Measurements from ENCODE around the gene KCNT2. TPM values are rescaled to one million over a fixed set of nuclear protein-coding genes. Genes with fewer than 3 reads are reported as not detected.

KCNT2 gene
- total RNA-seq, 1 donor from 2014 or later = not detected

- Mint-ChIP-seq H3K4me3 (no peak overlapping the region), H3K4me1 (no peaks in the 10 kb centered on the region), H3K27ac (no peak overlapping the region), H3K27me3 (no peaks in the 10 kb centered on the region), H3K9me3 (no peaks in the 10 kb centered on the region), H3K36me3 (ENCODE audit: low read depth) (no peaks in the 10 kb centered on the region)
- intact Hi-C loops (cut with micrococcal nuclease) = no loop called here
- no peak for DNase-seq
These were observed 141.6 kb downstream of the KCNT2 start for GRCh38 chr1:196466654-196467053.

GRCh38 chr1:196466166-196466565 lies 142.1 kb downstream of the KCNT2 start:
- Mint-ChIP-seq H3K27ac (no peak overlapping the region), H3K27me3 (no peaks in the 10 kb centered on the region), H3K4me1 (no peaks in the 10 kb centered on the region), H3K36me3 (ENCODE audit: low read depth) (no peaks in the 10 kb centered on the region), H3K9me3 (no peaks in the 10 kb centered on the region), H3K4me3 (no peak overlapping the region)
- DNase-seq = no peak
- intact Hi-C loops (cut with micrococcal nuclease) = no loop called here

- Mint-ChIP-seq H3K9me3 (no peaks in the 10 kb centered on the region), H3K27me3 (no peaks in the 10 kb centered on the region), H3K4me3 (no peak overlapping the region), H3K4me1 (no peaks in the 10 kb centered on the region), H3K36me3 (ENCODE audit: low read depth) (no peaks in the 10 kb centered on the region), H3K27ac (no peak overlapping the region)
- intact Hi-C loops (cut with micrococcal nuclease) = no loop called here
- no peak for DNase-seq
These were observed 143.7 kb downstream of the KCNT2 start for GRCh38 chr1:196464480-196464941.

- intact Hi-C loops (cut with micrococcal nuclease) = no loop called here
- Mint-ChIP-seq H3K27me3 (no peaks in the 10 kb centered on the region), H3K27ac (no peak overlapping the region), H3K4me1 (no peaks in the 10 kb centered on the region), H3K9me3 (no peaks in the 10 kb centered on the region), H3K36me3 (ENCODE audit: low read depth) (no peaks in the 10 kb centered on the region), H3K4me3 (no peak overlapping the region)
- DNase-seq = no peak
These were observed 146.2 kb downstream of the KCNT2 start for GRCh38 chr1:196462086-196462485.

GRCh38 chr1:196461521-196461920 lies 146.7 kb downstream of the KCNT2 start:
- H3K27me3 Mint-ChIP-seq = no peaks in the 10 kb centered on the region
- intact Hi-C loops (cut with micrococcal nuclease) = no loop called here

GRCh38 chr1:196459383-196459782 lies 148.9 kb downstream of the KCNT2 start:
- Mint-ChIP-seq H3K9me3 (no peaks in the 10 kb centered on the region), H3K4me1 (no peaks in the 10 kb centered on the region), H3K27me3 (no peaks in the 10 kb centered on the region), H3K27ac (no peak overlapping the region), H3K36me3 (ENCODE audit: low read depth) (no peaks in the 10 kb centered on the region), H3K4me3 (no peak overlapping the region)
- DNase-seq = no peak
- intact Hi-C loops (cut with micrococcal nuclease) = no loop called here

More at GRCh38 chr1:196461521-196461920, 146.7 kb downstream of the KCNT2 start:
- H3K27ac Mint-ChIP-seq = no peak overlapping the region
- H3K4me1 Mint-ChIP-seq = no peaks in the 10 kb centered on the region
- DNase-seq = no peak
- H3K9me3 Mint-ChIP-seq = no peaks in the 10 kb centered on the region
- no peak overlapping the region for H3K4me3 Mint-ChIP-seq
- H3K36me3 Mint-ChIP-seq (ENCODE audit: low read depth) = no peaks in the 10 kb centered on the region

GRCh38 chr1:196454792-196455191 lies 153.4 kb downstream of the KCNT2 start:
- no peaks in the 10 kb centered on the region for H3K4me1 Mint-ChIP-seq
- intact Hi-C loops (cut with micrococcal nuclease) = no loop called here
- no peaks in the 10 kb centered on the region for H3K9me3 Mint-ChIP-seq

GRCh38 chr1:196451103-196451502 lies 157.1 kb downstream of the KCNT2 start:
- no peak overlapping the region for H3K4me3 Mint-ChIP-seq
- DNase-seq = no peak
- H3K4me1 Mint-ChIP-seq = no peaks in the 10 kb centered on the region
- no peaks in the 10 kb centered on the region for H3K27me3 Mint-ChIP-seq
- intact Hi-C loops (cut with micrococcal nuclease) = no loop called here
- no peak overlapping the region for H3K27ac Mint-ChIP-seq
- no peaks in the 10 kb centered on the region for H3K9me3 Mint-ChIP-seq
- no peaks in the 10 kb centered on the region for H3K36me3 Mint-ChIP-seq (ENCODE audit: low read depth)

More at GRCh38 chr1:196454792-196455191, 153.4 kb downstream of the KCNT2 start:
- no peak overlapping the region for H3K27ac Mint-ChIP-seq
- H3K27me3 Mint-ChIP-seq = no peaks in the 10 kb centered on the region
- H3K4me3 Mint-ChIP-seq = no peak overlapping the region
- H3K36me3 Mint-ChIP-seq (ENCODE audit: low read depth) = no peaks in the 10 kb centered on the region
- DNase-seq = no peak

- Mint-ChIP-seq H3K9me3 (no peaks in the 10 kb centered on the region), H3K27me3 (no peaks in the 10 kb centered on the region), H3K4me3 (no peak overlapping the region), H3K4me1 (no peaks in the 10 kb centered on the region), H3K27ac (no peak overlapping the region), H3K36me3 (ENCODE audit: low read depth) (no peaks in the 10 kb centered on the region)
- no peak for DNase-seq
- intact Hi-C loops (cut with micrococcal nuclease) = no loop called here
These were observed 157.8 kb downstream of the KCNT2 start for GRCh38 chr1:196450143-196451095.

- Mint-ChIP-seq H3K9me3 (no peaks in the 10 kb centered on the region), H3K27me3 (no peaks in the 10 kb centered on the region), H3K4me3 (no peak overlapping the region), H3K27ac (no peak overlapping the region), H3K4me1 (no peaks in the 10 kb centered on the region), H3K36me3 (ENCODE audit: low read depth) (no peaks in the 10 kb centered on the region)
- intact Hi-C loops (cut with micrococcal nuclease) = no loop called here
- no peak for DNase-seq
These were observed 158.8 kb downstream of the KCNT2 start for GRCh38 chr1:196449460-196449859.

- H3K4me3 Mint-ChIP-seq = no peak overlapping the region
- no peak for DNase-seq
- no peaks in the 10 kb centered on the region for H3K4me1 Mint-ChIP-seq
- H3K9me3 Mint-ChIP-seq = no peaks in the 10 kb centered on the region
- no peaks in the 10 kb centered on the region for H3K27me3 Mint-ChIP-seq
- intact Hi-C loops (cut with micrococcal nuclease) = no loop called here
- no peak overlapping the region for H3K27ac Mint-ChIP-seq
- no peaks in the 10 kb centered on the region for H3K36me3 Mint-ChIP-seq (ENCODE audit: low read depth)
These were observed 162.5 kb downstream of the KCNT2 start for GRCh38 chr1:196445775-196446174.

GRCh38 chr1:196444634-196445033 lies 163.6 kb downstream of the KCNT2 start:
- intact Hi-C loops (cut with micrococcal nuclease) = no loop called here
- Mint-ChIP-seq H3K9me3 (no peaks in the 10 kb centered on the region), H3K36me3 (ENCODE audit: low read depth) (no peaks in the 10 kb centered on the region), H3K4me3 (no peak overlapping the region), H3K27me3 (no peaks in the 10 kb centered on the region), H3K4me1 (no peaks in the 10 kb centered on the region), H3K27ac (no peak overlapping the region)
- no peak for DNase-seq

- Mint-ChIP-seq H3K9me3 (no peaks in the 10 kb centered on the region), H3K4me3 (no peak overlapping the region), H3K27ac (no peak overlapping the region), H3K27me3 (no peaks in the 10 kb centered on the region), H3K4me1 (no peaks in the 10 kb centered on the region), H3K36me3 (ENCODE audit: low read depth) (no peaks in the 10 kb centered on the region)
- DNase-seq = no peak
- intact Hi-C loops (cut with micrococcal nuclease) = no loop called here
These were observed 165.9 kb downstream of the KCNT2 start for GRCh38 chr1:196442366-196442765.

GRCh38 chr1:196440711-196441110 lies 167.5 kb downstream of the KCNT2 start:
- H3K4me1 Mint-ChIP-seq = no peaks in the 10 kb centered on the region
- H3K36me3 Mint-ChIP-seq (ENCODE audit: low read depth) = no peaks in the 10 kb centered on the region
- intact Hi-C loops (cut with micrococcal nuclease) = no loop called here
- H3K9me3 Mint-ChIP-seq = no peaks in the 10 kb centered on the region
- DNase-seq = no peak
- H3K27ac Mint-ChIP-seq = no peak overlapping the region
- no peaks in the 10 kb centered on the region for H3K27me3 Mint-ChIP-seq
- no peak overlapping the region for H3K4me3 Mint-ChIP-seq

Data from activated CD4-positive, alpha-beta T cell treated with anti-CD3 and anti-CD28 coated beads, Interleukin-2, amount 10 ng/mL, durations not matched to agents 24 days and 14 days (primary cell).